Measurements from ENCODE around the gene ABCA13. TPM values are rescaled to one million over a fixed set of nuclear protein-coding genes. Genes with fewer than 3 reads are reported as not detected.

Gene ABCA13
- total and polyA plus RNA-seq, 2 of the 4 experiments (the other 2 are of a cell fraction), result under 0.01 to 0.07 TPM

- H3K56ac ChIP-seq (ENCODE audit: extremely low read depth, insufficient read depth, low read length), result no peak overlapping the region
- H2BK120ac ChIP-seq (ENCODE audit: low read depth, low read length), result no peak overlapping the region
- intact Hi-C loops (cut with micrococcal nuclease), result loop anchor here (5.0 kb wide), 1 partner anchor 94 kb away; no protein-coding TSS in a partner anchor
- H3K18ac ChIP-seq (ENCODE audit: low read depth, low read length), result no peak overlapping the region
- CTCF ChIA-PET, result interaction anchor here (0.6 to 1.9 kb wide), 2 partner anchors 18 to 37 kb away, joined by 3 to 9 read pairs; no protein-coding TSS in a partner anchor
- H2BK15ac ChIP-seq (ENCODE audit: low read depth, low read length), result no peak overlapping the region
- no peak overlapping the region for H4K91ac ChIP-seq (ENCODE audit: insufficient read depth, low read depth, low read length)
- H3K23ac ChIP-seq (ENCODE audit: low read depth, low read length), result no peak overlapping the region
- no peak for ATAC-seq (ENCODE audit: low read depth)
- POLR2A ChIA-PET (ENCODE audit: unreplicated experiment), result no interaction called here
- no peak overlapping the region for H3K4me2 ChIP-seq (ENCODE audit: low read depth, low read length)
- dilution Hi-C loops (cut with HindIII; ENCODE audit: low sequenced_read_pairs, unreplicated experiment), result no loop called here
- H3K14ac ChIP-seq (replicated peaks; ENCODE audit: low read depth, low read length), result no peak overlapping the region
- H2AFZ ChIP-seq (replicated peaks; ENCODE audit: low read length, poor library complexity), result no peak overlapping the region
- no peak for DNase-seq
- H2AK9ac ChIP-seq (replicated peaks; ENCODE audit: low read depth, low read length, poor library complexity), result no peak overlapping the region
- TF ChIP-seq RFX5 (IDR thresholded peaks at IDR 0.05; ENCODE audit: low read depth, low read length), result no peak
- TF ChIP-seq BHLHE40 (IDR thresholded peaks at IDR 0.05; ENCODE audit: low read depth, low read length), result no peak
- no peak for TF ChIP-seq USF2 (IDR thresholded peaks at IDR 0.05; ENCODE audit: low read depth, low read length)
- no peak for TF ChIP-seq CHD1 (IDR thresholded peaks at IDR 0.05; ENCODE audit: low read depth, low read length)
- TF ChIP-seq CEBPB (IDR thresholded peaks at IDR 0.05; ENCODE audit: low read depth, low read length), result no peak
- no peak for TF ChIP-seq MXI1 (IDR thresholded peaks at IDR 0.05; ENCODE audit: borderline replicate concordance, low read depth, low read length)
- no peak for TF ChIP-seq MAZ (IDR thresholded peaks at IDR 0.05; ENCODE audit: borderline replicate concordance, low read depth, low read length)
- no peak for TF ChIP-seq RAD21 (IDR thresholded peaks at IDR 0.05; ENCODE audit: low read length)
- no peaks in the 10 kb centered on the region for H4K20me1 ChIP-seq (ENCODE audit: insufficient read depth, low read length)
- no peaks in the 10 kb centered on the region for H3K9me3 ChIP-seq (ENCODE audit: control insufficient read depth, insufficient read depth, low read length)
- peaks cover 3% of the 10 kb centered on the region; the same call in 1 of the 2 replicates for H3K4me1 ChIP-seq (ENCODE audit: control insufficient read depth, insufficient read depth, low read length)
- H3K27ac ChIP-seq (ENCODE audit: insufficient read depth, low read length), result no peak overlapping the region
- no peaks in the 10 kb centered on the region for H3K27me3 ChIP-seq (ENCODE audit: control insufficient read depth, insufficient read depth, low read length)
- no peak overlapping the region for H3K9ac ChIP-seq (ENCODE audit: low read depth, low read length)
- no peak overlapping the region for H3K4me3 ChIP-seq (ENCODE audit: insufficient read depth, low read depth, low read length)
- H4K5ac ChIP-seq (ENCODE audit: low read depth, low read length), result no peak overlapping the region
- no peak overlapping the region for H3K4ac ChIP-seq (ENCODE audit: low read depth, low read length)
- H2BK5ac ChIP-seq (ENCODE audit: low read depth, low read length, poor library complexity, severe bottlenecking), result no peak overlapping the region
- no peaks in the 10 kb centered on the region for H3K9me1 ChIP-seq (ENCODE audit: insufficient read depth, low read length)
- no peak overlapping the region for H2AK5ac ChIP-seq (ENCODE audit: low read depth, low read length)
- H4K8ac ChIP-seq (ENCODE audit: low read depth in 2 of 2, low read length in 2 of 2), result no peak overlapping the region
- H2BK20ac ChIP-seq (ENCODE audit: low read depth, low read length), result no peak overlapping the region
- no peaks in the 10 kb centered on the region for H3K79me1 ChIP-seq (ENCODE audit: low read depth in 1 of 2, low read length in 2 of 2)
- no TSS peak for BruUV-seq (replicated peaks)
- in situ Hi-C loops (cut with MboI; ENCODE audit: low sequenced_read_pairs), result no loop called here
- H3K36me3 ChIP-seq (ENCODE audit: control insufficient read depth, insufficient read depth, low read length), result no peaks in the 10 kb centered on the region
These were observed 2.1 kb downstream of the ABCA13 start for GRCh38 chr7:48173313-48173712.
